HG02759 (cell line): ENCODE results near the gene CCDC13.
A peak's percentile ranks its signal among the peaks of the same experiment; 100 is the strongest.
"Not testable (repeated sequence)": the region's sequence is repeated elsewhere in the genome, so short reads cannot be mapped to it uniquely, and the experiment has no call there.

Source experiments
- ATAC-seq: cut with Tn5 transposase; IDR thresholded peaks from one replicate; pipeline ENCODE4 v1.9.1; 2021; ENCODE audit warnings: mild to moderate bottlenecking, moderate library complexity; ENCODE audit not compliant: unreplicated experiment

CCDC13 gene

GRCh38 chr3:42772670-42773408 lies at the start of gene CCDC13:
Gene CCDC13 (minus strand): TSS chr3:42773253. CDS start chr3:42758345, 14,908 bp downstream.
- peak; percentile 99 for ATAC-seq

- ATAC-seq = no peak
Observed at GRCh38 chr3:42822828-42823227, 49.8 kb upstream of the CCDC13 start.

GRCh38 chr3:42820746-42821051 lies 47.6 kb upstream of the CCDC13 start:
- ATAC-seq = no peak

GRCh38 chr3:42819351-42819965 lies 46.4 kb upstream of the CCDC13 start:
- no peak for ATAC-seq

GRCh38 chr3:42815826-42816225 lies 42.8 kb upstream of the CCDC13 start:
- ATAC-seq = no peak

- no peak for ATAC-seq
Observed at GRCh38 chr3:42814914-42815507, 42.0 kb upstream of the CCDC13 start.

GRCh38 chr3:42814246-42814645 lies 41.2 kb upstream of the CCDC13 start:
- ATAC-seq = no peak

GRCh38 chr3:42811118-42811883 lies 38.2 kb upstream of the CCDC13 start:
- not testable (repeated sequence) for ATAC-seq

GRCh38 chr3:42810706-42811105 lies 37.7 kb upstream of the CCDC13 start:
- not testable (repeated sequence) for ATAC-seq

- no peak for ATAC-seq
Observed at GRCh38 chr3:42809202-42809601, 36.1 kb upstream of the CCDC13 start, which contains the start of gene ACKR2. Gene ACKR2 (plus strand): TSS chr3:42809445. CDS start chr3:42864503, 55,058 bp downstream.

- no peak for ATAC-seq
Observed at GRCh38 chr3:42807929-42808328, 34.9 kb upstream of the CCDC13 start.

GRCh38 chr3:42805141-42805821 lies 32.2 kb upstream of the CCDC13 start:
- no peak for ATAC-seq

- ATAC-seq = peak; percentile 19
Observed at GRCh38 chr3:42804831-42805132, 31.7 kb upstream of the CCDC13 start.

GRCh38 chr3:42804106-42804830 lies 31.2 kb upstream of the CCDC13 start, which contains the start of gene HIGD1A:
Gene HIGD1A (minus strand): TSS chr3:42804490. CDS start chr3:42794253, 10,237 bp downstream.
- peak; percentile 99 for ATAC-seq

- ATAC-seq = peak; percentile 18
Observed at GRCh38 chr3:42803414-42804105, 30.5 kb upstream of the CCDC13 start.

- no peak for ATAC-seq
Observed at GRCh38 chr3:42802876-42803413, 29.9 kb upstream of the CCDC13 start.

GRCh38 chr3:42801784-42802183 lies 28.7 kb upstream of the CCDC13 start:
- ATAC-seq = no peak

GRCh38 chr3:42801048-42801620 lies 28.1 kb upstream of the CCDC13 start:
- ATAC-seq = no peak

GRCh38 chr3:42800251-42800650 lies 27.2 kb upstream of the CCDC13 start:
- ATAC-seq = no peak
